K562 (cell line): ENCODE measurements around the gene ATP5F1D. TPM values are rescaled to one million over a fixed set of nuclear protein-coding genes. Genes with fewer than 3 reads are reported as not detected.

Experiments used
- CREB1 ChIP-seq, 2 experiments: sonication (generic) in 1 of 2; formaldehyde crosslinking in 1 of 2; IDR thresholded peaks; 2 replicates each; pipeline versions ENCODE4 v1.6.1 to v1.8.0; 2012 to 2022; ENCODE audit warnings: inconsistent platforms in 1 of 2, mild to moderate bottlenecking in 1 of 2, missing genetic modification reagents in 1 of 2, moderate library complexity in 1 of 2
- E2F1 ChIP-seq: sonication (generic); formaldehyde crosslinking; IDR thresholded peaks from 2 replicates; pipeline ENCODE4 v1.8.1; 2023; ENCODE audit warnings: mild to moderate bottlenecking, missing genetic modification reagents, moderate library complexity
- ESRRB ChIP-seq: fragments of 250-450 bp; sonication (Bioruptor Pico); IDR thresholded peaks from 2 replicates; pipeline ENCODE4 v1.5.0; 2020; ENCODE audit warnings: mild to moderate bottlenecking, moderate library complexity, borderline replicate concordance
- ETV1 ChIP-seq: fragments of 450-650 bp; conservative IDR thresholded peaks from 2 replicates; pipeline ENCODE4 v1.6.1; 2016; ENCODE audit warnings: missing genetic modification characterization, control low read depth, low read depth, missing compliant biosample characterization
- FUS ChIP-seq: fragments of 200-400 bp; formaldehyde crosslinking; optimal IDR thresholded peaks from 2 replicates; pipeline ENCODE3; 2017; ENCODE audit warnings: low read depth, low read length
- HMGN3 ChIP-seq: IDR thresholded peaks from 2 replicates; pipeline ENCODE4 v1.6.1; 2011; ENCODE audit warnings: borderline replicate concordance, low read depth, mild to moderate bottlenecking, mixed read lengths, low read length; ENCODE audit not compliant: insufficient read length; ENCODE audit errors: extremely low read depth
- MLX ChIP-seq, 2 experiments: fragments of 450-650 bp in 1 of 2; sonication (generic) in 1 of 2; formaldehyde crosslinking; conservative IDR thresholded peaks; 2 replicates each; pipeline versions ENCODE4 v1.4.0 to v1.8.1; 2020 to 2022; ENCODE audit warnings: mild to moderate bottlenecking in 1 of 2, missing genetic modification reagents in 1 of 2
- NFYB ChIP-seq: IDR thresholded peaks from 2 replicates; pipeline ENCODE4 v1.6.1; 2011; ENCODE audit warnings: mild to moderate bottlenecking, moderate library complexity; ENCODE audit not compliant: insufficient read length; ENCODE audit errors: extremely low read depth
- PTBP1 ChIP-seq: fragments of 200-400 bp; formaldehyde crosslinking; IDR thresholded peaks from 2 replicates; pipeline ENCODE4 v1.6.1; 2017; ENCODE audit warnings: low read depth, low read length
- SRSF1 ChIP-seq: fragments of 200-400 bp; formaldehyde crosslinking; IDR thresholded peaks from 2 replicates; pipeline ENCODE4 v1.6.1; 2017; ENCODE audit warnings: mild to moderate bottlenecking, low read depth, low read length, moderate library complexity
- THRA ChIP-seq: fragments of 450-650 bp; IDR thresholded peaks from 2 replicates; pipeline ENCODE4 v1.6.1; 2017; ENCODE audit warnings: mild to moderate bottlenecking, moderate library complexity
- WHSC1 ChIP-seq: IDR thresholded peaks from one replicate; pipeline ENCODE4 v1.6.1; 2012; ENCODE audit warnings: low read length, control low read depth, inconsistent platforms
- ZBTB49 ChIP-seq: sonication (generic); formaldehyde crosslinking; IDR thresholded peaks from 2 replicates; pipeline ENCODE4 v1.8.0; 2022; ENCODE audit warnings: missing genetic modification reagents, mild to moderate bottlenecking, borderline replicate concordance
- ZNF431 ChIP-seq: sonication (generic); formaldehyde crosslinking; IDR thresholded peaks from 2 replicates; pipeline ENCODE4 v1.8.0; 2022; ENCODE audit warnings: mild to moderate bottlenecking, missing genetic modification reagents
- ZNF699 ChIP-seq: fragments of 250-450 bp; sonication (Bioruptor Pico); IDR thresholded peaks from 2 replicates; pipeline ENCODE4 v1.8.0; 2021; ENCODE audit warnings: mild to moderate bottlenecking, moderate library complexity; ENCODE audit not compliant: insufficient replicate concordance
- ZNF79 ChIP-seq: fragments of 250-450 bp; sonication (Bioruptor Pico); IDR thresholded peaks from 2 replicates; pipeline ENCODE4 v1.4.0; 2020; ENCODE audit warnings: low read depth, mild to moderate bottlenecking, moderate library complexity
- polyA plus RNA-seq, 8 experiments: library from polyadenylated mRNA; depleted of rRNA in 4 of 8; stranded (reverse) in 5 of 8; unstranded in 3 of 8; fragments of >200 nt; fragmentation: Nextera tagmentation in 2 of 8; fragmentation: Illumina TruSeq in 1 of 8; extraction: Ambion mirVana in 2 of 8; extraction: Trizol in 1 of 8; gene quantifications; 2 replicates each; pipeline versions ENCODE4 v1.2.1 to v1.2.3, GENCODE V29; 2011 to 2014; ENCODE audit warnings: inconsistent platforms in 1 of 8, missing spikeins in 1 of 8
- total RNA-seq, 7 experiments: library from RNA; depleted of rRNA in 6 of 7; stranded (reverse); fragments of >200 nt in 6 of 7; fragmentation: Illumina TruSeq in 2 of 7; extraction: Trizol in 2 of 7; gene quantifications; 2 replicates each; pipeline versions ENCODE4 v1.2.1 to v1.2.3, GENCODE V29; 2011 to 2021; ENCODE audit warnings: low replicate concordance in 1 of 7

The ATP5F1D gene
- total and polyA plus RNA-seq, 9 of the 15 experiments (the other 6 are each of a cell fraction or from before 2014, with no cell fraction given) = 3.9 to 409 (median 36.8) TPM

- no peak for TF ChIP-seq ESRRB (CRISPR knock-in tag)
- no peak for TF ChIP-seq ZBTB49 (CRISPR knock-in tag)
- TF ChIP-seq ZNF699 = no peak
- peak; percentile 45; the same call in 1 of the 2 replicates for TF ChIP-seq ETV1 (tag)
- no peak for TF ChIP-seq E2F1 (CRISPR knock-in tag)
- TF ChIP-seq ZNF431 (CRISPR knock-in tag) = no peak
- TF ChIP-seq CREB1 (IDR thresholded peaks at IDR 0.05) = peak; percentile 25; the same call in 1 of the 2 replicates
- no peak for TF ChIP-seq CREB1 (CRISPR knock-in tag; IDR thresholded peaks at IDR 0.05)
- TF ChIP-seq NFYB = no peak
- no peak for TF ChIP-seq SRSF1
- TF ChIP-seq PTBP1 = no peak
- peak; percentile 41 for TF ChIP-seq HMGN3
- no peak for TF ChIP-seq FUS
- no peak for TF ChIP-seq WHSC1
- TF ChIP-seq THRA = no peak
- no peak for TF ChIP-seq ZNF79 (CRISPR knock-in tag)
- no peak for TF ChIP-seq MLX (CRISPR knock-in tag; conservative IDR thresholded peaks at IDR 0.05)
Measured at GRCh38 chr19:1251330-1252220, 10.0 kb downstream of the ATP5F1D start (continued).
